GM13977 (cell line): Measurements from ENCODE around the gene DHX16.
"Not testable (repeated sequence)": the region's sequence is repeated elsewhere in the genome, so short reads cannot be mapped to it uniquely, and the experiment has no call there.

Source experiments
- DNase-seq: peaks from one replicate; pipeline ENCODE4 v3.0.0; 2012; ENCODE audit warnings: low spot score
- in situ Hi-C: fragments of 300-500 bp; cut with MboI; formaldehyde crosslinking; loops from one replicate; pipeline ENCODE4 v1.12.0; 2022; ENCODE audit warnings: low sequenced_read_pairs, low pct_unique_long_range_greater_than_20kb, mixed read lengths, inconsistent platforms; ENCODE audit not compliant: unreplicated experiment
- TF ChIP-seq, protein P1 (sequence below): IDR thresholded peaks from 2 replicates; pipeline ENCODE4 v1.5.1; 2012; ENCODE audit warnings: mild to moderate bottlenecking, control low read depth; ENCODE audit not compliant: insufficient read depth; ENCODE audit errors: extremely low read depth, missing control alignments

DHX16 gene

DNA sequence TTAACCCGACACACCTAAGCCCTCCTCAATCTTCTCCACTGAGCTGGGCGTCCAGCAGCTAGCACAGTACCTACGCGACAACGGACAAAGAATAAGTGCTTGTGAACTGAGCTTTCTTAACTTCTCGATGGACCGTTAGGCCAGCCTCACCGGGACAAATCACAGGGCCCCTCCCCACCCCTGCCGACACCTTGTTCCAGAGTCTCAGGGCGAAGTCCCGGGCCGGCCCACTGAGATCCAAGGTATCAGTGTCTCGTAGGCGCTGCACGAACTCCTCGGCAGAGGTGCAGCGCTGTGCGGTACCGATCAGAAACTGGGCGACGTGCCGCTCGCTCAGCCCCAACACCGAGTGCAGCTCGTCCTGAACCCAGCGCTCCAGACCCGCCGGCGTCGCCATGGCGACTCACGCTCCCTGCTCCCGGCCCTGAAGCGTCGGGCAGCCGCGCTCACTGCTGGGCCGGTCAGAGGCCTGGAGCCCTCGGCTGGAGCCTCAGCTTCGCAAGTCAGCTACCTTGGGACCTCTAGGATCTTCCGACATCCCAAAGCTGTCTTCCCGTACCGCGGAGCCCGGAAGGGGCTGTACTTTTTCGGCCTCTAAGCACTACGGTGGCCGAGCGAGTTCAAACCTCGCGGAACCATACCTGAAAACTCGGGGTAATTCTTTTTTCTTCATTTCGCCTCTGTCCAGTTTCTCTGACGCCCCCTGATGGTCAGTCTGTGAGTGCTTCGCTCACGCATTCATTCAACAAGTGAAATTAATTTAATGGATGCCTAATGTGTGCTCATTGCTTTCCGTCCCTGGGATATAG lies at the start of gene DHX16:
TSS of gene DHX16 (minus strand) at position 562 of the 809 bp plus-strand sequence. CDS start at position 397, 165 bp downstream.
- TF ChIP-seq, protein P1, sequence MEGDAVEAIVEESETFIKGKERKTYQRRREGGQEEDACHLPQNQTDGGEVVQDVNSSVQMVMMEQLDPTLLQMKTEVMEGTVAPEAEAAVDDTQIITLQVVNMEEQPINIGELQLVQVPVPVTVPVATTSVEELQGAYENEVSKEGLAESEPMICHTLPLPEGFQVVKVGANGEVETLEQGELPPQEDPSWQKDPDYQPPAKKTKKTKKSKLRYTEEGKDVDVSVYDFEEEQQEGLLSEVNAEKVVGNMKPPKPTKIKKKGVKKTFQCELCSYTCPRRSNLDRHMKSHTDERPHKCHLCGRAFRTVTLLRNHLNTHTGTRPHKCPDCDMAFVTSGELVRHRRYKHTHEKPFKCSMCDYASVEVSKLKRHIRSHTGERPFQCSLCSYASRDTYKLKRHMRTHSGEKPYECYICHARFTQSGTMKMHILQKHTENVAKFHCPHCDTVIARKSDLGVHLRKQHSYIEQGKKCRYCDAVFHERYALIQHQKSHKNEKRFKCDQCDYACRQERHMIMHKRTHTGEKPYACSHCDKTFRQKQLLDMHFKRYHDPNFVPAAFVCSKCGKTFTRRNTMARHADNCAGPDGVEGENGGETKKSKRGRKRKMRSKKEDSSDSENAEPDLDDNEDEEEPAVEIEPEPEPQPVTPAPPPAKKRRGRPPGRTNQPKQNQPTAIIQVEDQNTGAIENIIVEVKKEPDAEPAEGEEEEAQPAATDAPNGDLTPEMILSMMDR, result peak; percentile 83
- in situ Hi-C loops, result no loop called here
- DNase-seq, result peak; percentile 95

DNA sequence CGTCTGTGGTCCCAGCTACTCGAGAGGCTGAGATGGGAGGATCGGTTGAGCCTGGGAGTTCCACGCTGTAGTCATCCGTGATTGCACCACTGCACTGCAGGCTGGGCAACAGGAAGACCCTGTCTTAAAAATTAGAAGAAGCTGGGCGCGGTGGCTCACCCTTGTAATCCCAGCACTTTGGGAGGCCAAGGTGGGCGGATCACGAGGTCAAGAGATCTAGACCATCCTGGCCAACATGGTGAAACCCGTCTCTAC lies 49.1 kb upstream of the DHX16 start:
- DNase-seq, in situ Hi-C loops: not testable (repeated sequence)

DNA sequence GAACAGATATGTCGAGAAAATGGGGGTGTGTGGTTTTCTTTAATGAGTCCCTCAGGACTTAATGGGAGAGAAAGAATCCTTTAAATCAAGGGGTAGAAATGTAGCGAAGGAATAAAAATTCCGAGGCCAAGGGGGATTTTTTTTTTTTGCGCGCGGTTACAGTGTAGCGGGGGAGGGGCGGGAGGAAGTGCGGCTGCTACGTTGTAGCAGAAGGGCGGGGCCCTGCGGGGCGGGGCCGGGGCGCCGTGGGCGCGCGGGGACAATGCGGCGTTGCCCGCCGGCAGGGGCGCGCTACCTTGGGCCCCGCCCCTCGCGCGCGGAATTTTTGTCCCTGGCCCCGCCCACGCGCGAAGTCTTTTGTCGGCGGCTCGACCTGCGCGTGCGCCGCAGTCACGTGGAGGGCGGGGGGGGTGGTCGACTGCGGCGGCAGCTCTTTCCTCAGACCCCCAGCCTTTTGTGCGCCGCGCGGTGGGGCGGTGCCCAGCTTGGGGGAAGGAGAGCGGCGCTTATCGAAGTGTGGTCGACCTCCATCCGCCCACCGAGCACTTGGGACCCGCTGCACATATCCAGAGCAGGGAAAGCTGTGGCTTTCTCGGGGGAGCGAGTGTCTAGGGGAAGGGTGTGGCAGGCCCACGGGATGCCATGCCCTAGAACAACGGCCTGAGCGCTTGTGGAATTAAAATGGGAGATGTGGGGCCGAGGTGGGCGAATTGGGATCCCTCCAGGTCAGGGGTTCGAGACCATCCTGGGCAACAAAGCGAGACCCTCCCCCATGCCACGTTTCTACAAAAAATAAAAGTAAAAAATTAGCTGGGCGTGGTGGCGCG lies 48.6 kb upstream of the DHX16 start:
- DNase-seq, result peak; percentile 94
- in situ Hi-C loops, result no loop called here
- TF ChIP-seq, protein P1, result peak; percentile 20

DNA sequence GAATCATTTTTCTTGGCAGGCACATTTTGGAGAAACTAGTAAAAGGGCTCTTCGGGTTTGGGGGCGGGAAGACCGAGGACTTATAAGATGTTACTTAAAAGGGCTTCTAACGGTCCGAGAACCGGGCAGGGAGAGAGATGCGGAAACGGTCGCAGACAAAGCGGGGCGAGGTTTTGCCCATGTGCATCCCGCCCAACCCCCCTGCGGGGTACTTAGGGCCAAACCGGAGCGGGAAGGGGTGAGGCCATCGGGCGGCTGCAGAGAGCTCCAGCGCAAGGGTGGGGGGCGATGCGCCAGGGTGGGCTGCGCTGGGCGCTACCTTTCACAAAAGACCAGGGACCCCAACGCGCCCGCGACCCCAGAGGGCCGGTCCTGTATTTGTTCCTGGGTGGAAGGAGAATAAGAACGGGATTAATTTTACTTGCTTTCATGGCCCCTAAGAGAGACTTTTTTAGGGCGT lies 48.0 kb upstream of the DHX16 start:
- TF ChIP-seq, protein P1, result no peak
- in situ Hi-C loops, result no loop called here
- peak; percentile 52 for DNase-seq

DNA sequence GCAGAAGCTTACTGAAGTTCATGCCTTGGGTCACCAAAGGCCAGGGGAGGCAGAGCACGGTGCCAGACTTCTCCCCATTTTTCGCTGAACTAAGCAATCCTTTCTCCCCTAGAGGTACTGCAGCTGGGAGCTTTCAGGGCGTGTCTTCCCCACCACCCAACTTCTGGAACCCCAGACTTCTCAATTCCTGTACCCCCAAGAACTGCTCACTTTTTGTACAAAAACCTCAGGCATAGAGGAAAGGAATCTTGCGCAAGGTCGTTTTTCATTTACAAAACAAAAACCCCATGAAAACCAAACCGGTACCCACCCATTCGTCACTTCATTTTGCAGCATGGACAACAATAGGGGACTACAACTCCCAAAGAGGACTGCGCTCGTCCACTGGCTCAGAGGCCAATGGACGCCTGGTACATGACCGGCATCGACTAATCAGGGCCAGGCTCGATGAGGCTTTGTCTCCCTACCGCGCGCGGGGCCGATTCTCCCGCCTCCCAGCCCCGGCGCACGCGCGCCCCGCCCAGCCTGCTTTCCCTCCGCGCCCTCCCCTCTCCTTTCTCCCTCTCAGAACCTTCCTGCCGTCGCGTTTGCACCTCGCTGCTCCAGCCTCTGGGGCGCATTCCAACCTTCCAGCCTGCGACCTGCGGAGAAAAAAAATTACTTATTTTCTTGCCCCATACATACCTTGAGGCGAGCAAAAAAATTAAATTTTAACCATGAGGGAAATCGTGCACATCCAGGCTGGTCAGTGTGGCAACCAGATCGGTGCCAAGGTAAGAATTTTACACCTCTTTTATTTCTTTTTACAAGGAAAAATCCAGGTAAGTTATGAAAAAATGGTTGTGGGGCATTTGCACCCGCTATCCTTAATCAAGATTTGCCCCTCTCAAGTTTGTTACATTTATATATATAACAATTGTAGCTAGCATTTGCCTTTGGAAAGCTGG lies 47.3 kb upstream of the DHX16 start, which contains the start of gene TUBB:
TSS of gene TUBB (plus strand) at position 562 of the 947 bp plus-strand sequence. CDS start at position 717, 155 bp downstream.
- DNase-seq, result peak; percentile 92
- in situ Hi-C loops, result no loop called here
- TF ChIP-seq, protein P1, result no peak

DNA sequence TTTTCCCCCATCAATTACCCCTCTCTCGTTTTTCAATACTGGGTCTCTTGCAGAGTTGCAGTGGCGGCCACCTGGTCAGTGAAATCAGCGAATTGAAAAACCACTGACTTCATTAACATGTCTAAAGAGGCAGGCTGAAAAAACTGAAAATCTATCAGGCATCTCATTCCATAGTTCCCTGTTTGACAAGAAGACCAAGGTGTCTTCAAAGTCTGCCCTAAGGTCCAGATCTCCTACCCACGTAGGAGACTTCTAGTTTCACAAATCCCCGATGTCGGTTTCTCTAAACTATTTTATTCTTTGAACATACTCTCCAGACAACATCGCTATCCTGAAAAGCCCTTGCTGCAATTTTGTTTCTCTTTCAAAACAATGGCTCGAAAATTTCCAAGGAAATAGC lies 46.5 kb upstream of the DHX16 start:
- in situ Hi-C loops, result no loop called here
- DNase-seq, result no peak
- TF ChIP-seq, protein P1, result no peak

DNA sequence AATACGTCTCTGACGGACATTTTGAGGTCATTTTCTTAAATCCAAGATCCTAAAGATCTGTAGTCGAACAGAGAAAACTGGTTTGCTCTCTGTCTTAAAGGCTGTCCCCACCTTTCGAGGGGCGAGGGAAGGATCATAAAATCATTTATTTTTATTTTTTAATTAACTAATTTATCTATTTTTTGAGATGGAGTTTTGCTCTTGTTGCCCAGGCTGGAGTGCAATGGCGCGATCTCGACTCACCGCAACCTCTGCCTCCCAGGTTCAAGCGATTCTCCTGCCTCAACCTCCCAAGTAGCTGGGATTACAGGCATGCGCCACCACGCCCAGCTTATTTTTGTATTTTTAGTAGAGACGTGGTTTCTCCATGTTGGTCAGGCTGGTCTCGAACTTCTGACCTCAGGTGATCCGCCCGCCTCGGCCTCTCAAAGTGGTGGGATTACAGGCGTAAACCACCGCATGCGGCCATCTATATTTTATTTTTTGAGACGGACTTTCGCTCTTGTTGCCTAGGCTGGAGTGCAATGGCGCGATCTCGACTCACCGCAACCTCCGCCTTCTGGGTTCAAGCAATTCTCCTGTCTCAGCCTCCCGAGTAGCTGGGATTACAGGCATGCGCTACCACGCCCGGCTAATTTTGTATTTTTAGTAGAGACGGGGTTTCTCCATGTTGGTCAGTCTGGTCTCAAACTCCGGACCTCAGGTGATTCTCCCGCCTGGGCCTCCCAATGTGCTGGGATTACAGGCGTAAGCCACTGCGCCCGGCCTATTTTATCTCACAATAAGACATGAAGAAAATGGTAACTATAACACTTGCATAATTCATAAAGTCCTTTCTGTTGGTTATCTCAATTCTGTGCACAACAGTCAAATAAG lies 45.3 kb upstream of the DHX16 start:
- DNase-seq, result not testable (repeated sequence)

More for the DNA sequence above, 45.3 kb upstream of the DHX16 start:
- in situ Hi-C loops, result not testable (repeated sequence)
